IMR-90 (cell line): Measurements from ENCODE around the gene MYOF. TPM values are rescaled to one million over a fixed set of nuclear protein-coding genes. Genes with fewer than 3 reads are reported as not detected.

Experiments used
- ATAC-seq: fragments of 200-7000 bp; cut with Tn5 transposase; 2 replicates; pipeline ENCODE4 v1.9.1; 2020; ENCODE audit warnings: low read depth, mild to moderate bottlenecking, moderate library complexity
- BruUV-seq: library from RNA; stranded (reverse); fragments of 400-500 nt; replicated peaks from 2 replicates; lab custom pipeline; 2021; lab: Mats Ljungman, UMichigan
- CTCF ChIA-PET: fragments of 300-600 bp; formaldehyde crosslinking; extraction: SDS; loops from one replicate; lab custom pipeline; 2021; ENCODE audit warnings: antibody characterized with exemption; lab: Yijun Ruan, JAX
- POLR2A ChIA-PET: fragments of 300-600 bp; sonication (Branson Sonifier 250); formaldehyde crosslinking; loops from one replicate; lab custom pipeline; 2022; ENCODE audit warnings: antibody characterized with exemption; ENCODE audit not compliant: unreplicated experiment; lab: Charles Lee
- DNase-seq: peaks from one replicate; pipeline ENCODE4 v3.0.0; 2013
- H2AFZ ChIP-seq: replicated peaks from 2 replicates; pipeline ENCODE3; 2013; ENCODE audit warnings: low read length, mild to moderate bottlenecking; ENCODE audit not compliant: poor library complexity
- H2AK5ac ChIP-seq: 2 replicates; pipeline ENCODE4 v1.6.1; 2013; ENCODE audit warnings: low read depth, low read length, inconsistent platforms
- H2AK9ac ChIP-seq: replicated peaks from 2 replicates; pipeline ENCODE3; 2013; ENCODE audit warnings: mild to moderate bottlenecking, low read depth, low read length, moderate library complexity; ENCODE audit not compliant: poor library complexity
- H2BK120ac ChIP-seq: 2 replicates; pipeline ENCODE4 v1.6.1; 2013; ENCODE audit warnings: low read depth, low read length, inconsistent platforms
- H2BK15ac ChIP-seq: 3 replicates; pipeline ENCODE4 v1.6.1; 2013; ENCODE audit warnings: low read depth, low read length, inconsistent platforms
- H2BK20ac ChIP-seq: 2 replicates; pipeline ENCODE4 v1.6.1; 2013; ENCODE audit warnings: low read depth, mild to moderate bottlenecking, inconsistent platforms, low read length, moderate library complexity
- H2BK5ac ChIP-seq: 2 replicates; pipeline ENCODE4 v1.6.1; 2013; ENCODE audit warnings: mild to moderate bottlenecking, low read depth, low read length, inconsistent platforms; ENCODE audit not compliant: poor library complexity, severe bottlenecking
- H3K14ac ChIP-seq: replicated peaks from 2 replicates; pipeline ENCODE4 v1.6.1; 2013; ENCODE audit warnings: low read depth, low read length, inconsistent platforms
- H3K18ac ChIP-seq: 2 replicates; pipeline ENCODE4 v1.6.1; 2013; ENCODE audit warnings: low read depth, low read length, control low read depth
- H3K23ac ChIP-seq: 2 replicates; pipeline ENCODE4 v1.6.1; 2013; ENCODE audit warnings: low read depth, low read length, inconsistent platforms
- H3K27ac ChIP-seq: 2 replicates; pipeline ENCODE4 v1.5.1; 2013; ENCODE audit warnings: mild to moderate bottlenecking, control low read depth, low read length; ENCODE audit not compliant: insufficient read depth
- H3K27me3 ChIP-seq: 2 replicates; pipeline ENCODE4 v1.6.1; 2013; ENCODE audit warnings: low read length; ENCODE audit not compliant: control insufficient read depth, insufficient read depth
- H3K36me3 ChIP-seq: 2 replicates; pipeline ENCODE4 v1.6.1; 2013; ENCODE audit warnings: low read length, mixed read lengths; ENCODE audit not compliant: control insufficient read depth, insufficient read depth
- H3K4ac ChIP-seq: 2 replicates; pipeline ENCODE4 v1.6.1; 2013; ENCODE audit warnings: low read depth, low read length, inconsistent platforms
- H3K4me1 ChIP-seq: 2 replicates; pipeline ENCODE4 v1.6.1; 2013; ENCODE audit warnings: low read length, mixed read lengths; ENCODE audit not compliant: control insufficient read depth, insufficient read depth
- H3K4me2 ChIP-seq: 2 replicates; pipeline ENCODE4 v1.6.1; 2013; ENCODE audit warnings: low read depth, mild to moderate bottlenecking, control low read depth, low read length, moderate library complexity
- H3K4me3 ChIP-seq: 2 replicates; pipeline ENCODE4 v1.5.1; 2013; ENCODE audit warnings: low read depth, mild to moderate bottlenecking, control low read depth, low read length, moderate library complexity; ENCODE audit not compliant: insufficient read depth
- H3K56ac ChIP-seq: 2 replicates; pipeline ENCODE4 v1.6.1; 2013; ENCODE audit warnings: low read length, inconsistent platforms; ENCODE audit not compliant: insufficient read depth; ENCODE audit errors: extremely low read depth
- H3K79me1 ChIP-seq, 2 experiments: 2 replicates each; pipeline ENCODE4 v1.6.1; 2013; ENCODE audit warnings: low read length in 2 of 2, inconsistent platforms in 1 of 2, low read depth in 1 of 2
- H3K9ac ChIP-seq: 2 replicates; pipeline ENCODE4 v1.6.1; 2013; ENCODE audit warnings: low read depth, low read length, control low read depth
- H3K9me1 ChIP-seq: 2 replicates; pipeline ENCODE4 v1.6.1; 2013; ENCODE audit warnings: low read length, inconsistent platforms; ENCODE audit not compliant: insufficient read depth
- H3K9me3 ChIP-seq: 2 replicates; pipeline ENCODE4 v1.6.1; 2013; ENCODE audit warnings: low read length; ENCODE audit not compliant: control insufficient read depth, insufficient read depth
- H4K20me1 ChIP-seq: 2 replicates; pipeline ENCODE4 v1.6.1; 2013; ENCODE audit warnings: low read length, inconsistent platforms; ENCODE audit not compliant: insufficient read depth
- H4K5ac ChIP-seq: 2 replicates; pipeline ENCODE4 v1.6.1; 2013; ENCODE audit warnings: mild to moderate bottlenecking, low read depth, low read length, control low read depth
- H4K8ac ChIP-seq, 2 experiments: 2 replicates each; pipeline ENCODE4 v1.6.1; 2013; ENCODE audit warnings: low read depth in 2 of 2, low read length in 2 of 2, control low read depth in 1 of 2, inconsistent platforms in 1 of 2
- H4K91ac ChIP-seq: 2 replicates; pipeline ENCODE4 v1.6.1; 2013; ENCODE audit warnings: low read depth, low read length, inconsistent platforms; ENCODE audit not compliant: insufficient read depth
- FOS ChIP-seq: fragments of 150-350 bp; IDR thresholded peaks from 2 replicates; pipeline ENCODE4 v1.6.1; 2016; ENCODE audit warnings: low read depth, low read length
- NFE2L2 ChIP-seq: fragments of 150-350 bp; IDR thresholded peaks from 2 replicates; pipeline ENCODE4 v1.6.1; 2016; ENCODE audit warnings: low read depth, mild to moderate bottlenecking, low read length
- RCOR1 ChIP-seq: IDR thresholded peaks from 2 replicates; pipeline ENCODE4 v1.6.1; 2012; ENCODE audit warnings: mild to moderate bottlenecking, low read length, improper control_type of control experiment; ENCODE audit not compliant: insufficient replicate concordance
- WGBS, 2 experiments: methylation state at CpG; one replicate each; pipeline versions ENCODE4 v1.1.5 to v1.1.7; 2013; ENCODE audit warnings: missing lambda C conversion rate in 2 of 2; ENCODE audit not compliant: insufficient read length in 1 of 2; ENCODE audit errors: extremely low coverage in 2 of 2; 5-methylcytosine and 5-hydroxymethylcytosine counted together
- dilution Hi-C: fragments of 300-500 bp; cut with HindIII; formaldehyde crosslinking; loops from one replicate; pipeline ENCODE4 v1.14.3; 2018; ENCODE audit warnings: low sequenced_read_pairs; ENCODE audit not compliant: unreplicated experiment
- in situ Hi-C: fragments of 300-500 bp; cut with MboI; formaldehyde crosslinking; loops from 3 replicates; pipeline ENCODE4 v1.14.3; 2019; ENCODE audit warnings: low sequenced_read_pairs, inconsistent platforms, mixed read lengths
- intact Hi-C: fragments of 100-400 bp; cut with micrococcal nuclease; formaldehyde crosslinking; loops from 2 replicates; pipeline ENCODE4 v1.10.0; 2022
- polyA plus RNA-seq, 3 experiments: library from polyadenylated mRNA; depleted of rRNA; stranded (reverse); fragments of >200 nt; gene quantifications; 2 replicates each; pipeline ENCODE4 v1.2.3, GENCODE V29; 2012; ENCODE audit warnings: low replicate concordance in 1 of 3
- total RNA-seq: library from RNA; depleted of rRNA; stranded (reverse); fragments of >200 nt; gene quantifications from 2 replicates; pipeline ENCODE4 v1.2.3, GENCODE V29; 2012

Gene MYOF
- total and polyA plus RNA-seq, 2 of the 4 experiments (the other 2 are of a cell fraction), result 221 to 281 TPM

- peak overlapping the region; percentile 89 for H2BK20ac ChIP-seq
- peak overlapping the region; percentile 27; the same call in 1 of the 2 replicates for H3K4me2 ChIP-seq
- H3K9ac ChIP-seq, result no peak overlapping the region; the same call in 1 of the 2 replicates
- peak overlapping the region; percentile 72 for H4K8ac ChIP-seq
- peaks cover 4% of the 10 kb centered on the region; the same call in 1 of the 2 replicates for H4K20me1 ChIP-seq
- in situ Hi-C loops (loop anchor here (5.0 kb wide), 1 partner anchor 102 kb away; the partner anchor contains the start of gene MYOF), intact Hi-C loops (loop anchor here (10.0 kb wide), 1 partner anchor 305 kb away; no protein-coding TSS in a partner anchor), dilution Hi-C loops (no loop called here)
- peaks cover 25% of the 10 kb centered on the region for H3K4me1 ChIP-seq
- peak overlapping the region; percentile 77 for H4K91ac ChIP-seq
- no peaks in the 10 kb centered on the region for H3K27me3 ChIP-seq
- H3K9me3 ChIP-seq, result no peaks in the 10 kb centered on the region
- peaks cover 42 to 65% of the 10 kb centered on the region in 2 experiments for H3K79me1 ChIP-seq
- H3K27ac ChIP-seq, result peak overlapping the region; percentile 37
- ChIA-PET POLR2A (interaction anchor here (0.7 kb wide), 1 partner anchor 125 kb away, joined by 3 read pairs; no protein-coding TSS in a partner anchor), CTCF (interaction anchor here (0.6 to 1.3 kb wide), 8 partner anchors 11 to 131 kb away, joined by 3 to 4 read pairs (median 3); partner anchors contain the start of gene MYOF)
- peaks cover 25% of the 10 kb centered on the region for H3K9me1 ChIP-seq
- peak overlapping the region; percentile 89 for H3K14ac ChIP-seq
- peaks cover 31% of the 10 kb centered on the region for H3K36me3 ChIP-seq
- peak overlapping the region; percentile 56 for H2AK9ac ChIP-seq
- 60% methylated on average over 1 of the region's 5 CpGs; no CpG with 5 or more reads in 1 of the 2 experiments for WGBS, 2 experiments
- DNase-seq, result peak; percentile 86
- peak overlapping the region; percentile 89 for H2BK120ac ChIP-seq
- peak overlapping the region; percentile 74; the same call in 1 of the 2 replicates for H4K5ac ChIP-seq
- H3K4me3 ChIP-seq, result no peak overlapping the region
- ATAC-seq, result peak; percentile 40
- H3K4ac ChIP-seq, result peak overlapping the region; percentile 93
- peak overlapping the region; percentile 97 for H2BK15ac ChIP-seq
- H3K56ac ChIP-seq, result peak overlapping the region; percentile 40
- peak overlapping the region; percentile 71; the same call in 1 of the 2 replicates for H3K18ac ChIP-seq
- H2AFZ ChIP-seq, result no peak overlapping the region
- H2BK5ac ChIP-seq, result peak overlapping the region; percentile 95
- TF ChIP-seq FOS, result peak; percentile 60
- TF ChIP-seq NFE2L2, result no peak
- TF ChIP-seq RCOR1, result no peak
- peak overlapping the region; percentile 73; the same call in 1 of the 2 replicates for H3K23ac ChIP-seq
- peak overlapping the region; percentile 95 for H2AK5ac ChIP-seq
- no TSS peak for BruUV-seq
These were observed 102.2 kb downstream of the MYOF start for GRCh38 chr10:93379731-93380575.
